Measurements from ENCODE around the gene PPFIA4. TPM values are rescaled to one million over a fixed set of nuclear protein-coding genes. Genes with fewer than 3 reads are reported as not detected.

PPFIA4 gene
- total and polyA plus RNA-seq, 8 donors = 0.09 to 0.82 (median 0.36) TPM

DNA sequence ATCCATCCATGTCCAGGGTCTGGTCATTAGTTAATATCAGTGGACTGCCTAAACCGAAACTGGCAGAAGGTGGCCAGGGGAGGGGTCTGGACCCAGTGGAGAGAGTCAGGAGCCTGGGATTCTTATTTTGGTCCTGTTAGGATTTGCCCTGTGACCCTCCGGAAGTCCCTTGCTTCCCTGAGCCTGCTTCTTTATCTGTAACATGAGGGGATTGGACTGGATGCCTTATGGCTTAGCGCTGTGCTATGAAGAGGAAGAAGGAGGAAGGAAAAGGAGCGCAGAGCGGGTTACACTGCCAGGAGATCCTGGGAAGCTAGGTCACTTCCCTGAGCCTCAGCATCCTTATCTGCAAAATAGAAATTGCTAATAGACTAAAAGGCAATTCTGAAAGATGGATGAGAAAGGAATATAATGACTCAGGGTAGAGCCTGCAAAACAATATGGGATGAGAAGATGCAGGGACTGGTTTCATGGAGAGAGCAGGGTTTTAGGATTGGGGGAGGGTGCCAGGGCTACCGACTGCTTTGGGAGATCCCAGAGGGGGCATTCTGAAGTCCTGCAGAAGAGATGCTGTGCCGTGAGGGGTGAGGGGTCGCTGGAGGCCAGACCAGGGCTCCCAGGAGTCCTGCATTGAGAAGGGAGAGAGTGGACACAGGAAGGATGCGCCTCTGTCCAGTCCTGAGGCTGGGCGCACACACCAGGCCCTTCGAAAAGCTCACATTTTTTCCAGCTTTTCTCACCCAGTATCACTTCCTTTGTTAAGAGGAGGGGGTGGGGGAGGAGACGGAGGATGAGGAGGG lies 100.8 kb downstream of the PPFIA4 start:
- WGBS, 2 donors = 18 to 23% methylated on average over 12 of the region's 12 CpGs
- Histone ChIP-seq H3K4me1 (peaks cover 8 to 11% (median 8%) of the 10 kb centered on the region in 3 donors), H3K9me3 (no peaks in the 10 kb centered on the region), H3K27ac (peak overlapping the region; percentile 23 to 75 (median 56)), H3K4me3 (peak overlapping the region in 3 of 4 donors; percentile 35 to 48 (median 38)), H3K36me3 (no peaks in the 10 kb centered on the region), H3K27me3 (no peaks in the 10 kb centered on the region)
- FAIRE-seq (no peak), ATAC-seq (peak in 3 of 4 donors; percentile 10 to 22 (median 21)), DNase-seq (peak in 1 of 6 donors; percentile 16)
- intact Hi-C loops (cut with DNase I) = no loop called here
- TF ChIP-seq, protein P1, sequence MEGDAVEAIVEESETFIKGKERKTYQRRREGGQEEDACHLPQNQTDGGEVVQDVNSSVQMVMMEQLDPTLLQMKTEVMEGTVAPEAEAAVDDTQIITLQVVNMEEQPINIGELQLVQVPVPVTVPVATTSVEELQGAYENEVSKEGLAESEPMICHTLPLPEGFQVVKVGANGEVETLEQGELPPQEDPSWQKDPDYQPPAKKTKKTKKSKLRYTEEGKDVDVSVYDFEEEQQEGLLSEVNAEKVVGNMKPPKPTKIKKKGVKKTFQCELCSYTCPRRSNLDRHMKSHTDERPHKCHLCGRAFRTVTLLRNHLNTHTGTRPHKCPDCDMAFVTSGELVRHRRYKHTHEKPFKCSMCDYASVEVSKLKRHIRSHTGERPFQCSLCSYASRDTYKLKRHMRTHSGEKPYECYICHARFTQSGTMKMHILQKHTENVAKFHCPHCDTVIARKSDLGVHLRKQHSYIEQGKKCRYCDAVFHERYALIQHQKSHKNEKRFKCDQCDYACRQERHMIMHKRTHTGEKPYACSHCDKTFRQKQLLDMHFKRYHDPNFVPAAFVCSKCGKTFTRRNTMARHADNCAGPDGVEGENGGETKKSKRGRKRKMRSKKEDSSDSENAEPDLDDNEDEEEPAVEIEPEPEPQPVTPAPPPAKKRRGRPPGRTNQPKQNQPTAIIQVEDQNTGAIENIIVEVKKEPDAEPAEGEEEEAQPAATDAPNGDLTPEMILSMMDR (IDR thresholded peaks at IDR 0.05) = no peak

DNA sequence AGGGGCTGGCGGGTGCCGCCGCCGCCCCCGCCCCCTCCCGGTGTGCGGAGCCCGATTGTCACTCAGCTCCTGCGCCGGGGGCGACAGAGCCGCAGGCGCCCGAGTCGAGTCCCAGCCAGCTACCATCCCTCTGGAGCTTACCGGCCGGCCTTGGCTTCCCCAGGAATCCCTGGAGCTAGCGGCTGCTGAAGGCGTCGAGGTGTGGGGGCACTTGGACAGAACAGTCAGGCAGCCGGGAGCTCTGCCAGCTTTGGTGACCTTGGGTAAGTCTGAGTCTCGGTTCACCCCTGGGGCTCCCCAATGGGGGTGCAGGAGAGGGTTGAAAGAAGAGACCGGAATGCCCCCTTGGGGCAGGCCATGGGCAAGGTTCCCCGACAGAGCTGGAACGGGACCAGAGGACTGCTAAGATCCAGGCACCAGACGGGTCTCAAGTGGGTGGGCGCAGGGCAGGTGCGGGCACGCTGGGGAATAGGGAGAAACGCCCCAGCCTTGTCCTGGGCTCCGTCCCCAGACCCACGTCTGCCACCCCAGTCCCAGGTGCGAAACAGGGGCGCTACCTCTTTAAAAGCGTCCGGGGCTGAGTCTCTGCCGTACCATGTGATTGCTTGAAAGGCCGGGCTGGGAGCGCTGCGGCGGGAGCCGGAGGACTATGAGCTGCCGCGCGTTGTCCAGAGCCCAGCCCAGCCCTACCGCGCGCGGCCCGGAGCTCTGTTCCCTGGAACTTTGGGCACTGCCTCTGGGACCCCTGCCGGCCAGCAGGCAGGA lies 101.6 kb downstream of the PPFIA4 start, which contains the start of gene ADORA1:
Gene ADORA1 (plus strand): TSS at position 61 of the 765 bp plus-strand sequence. CDS start 1,116 bp downstream, outside the sequence.
- DNase-seq (peak; percentile 63 to 91 (median 76)), FAIRE-seq (no peak), ATAC-seq (peak; percentile 87 to 91 (median 88))
- H3K36me3 ChIP-seq = no peaks in the 10 kb centered on the region
- no peaks in the 10 kb centered on the region for H3K9me3 ChIP-seq
- peaks cover 8 to 11% (median 8%) of the 10 kb centered on the region in 3 donors for H3K4me1 ChIP-seq
- TF ChIP-seq, protein P1 (IDR thresholded peaks at IDR 0.05) = no peak
- no peaks in the 10 kb centered on the region for H3K27me3 ChIP-seq
- peak within 1 kb of the TSS; percentile 26 to 48 (median 36) for H3K4me3 ChIP-seq
- intact Hi-C loops (cut with DNase I) = no loop called here
- WGBS, 2 donors = 0 to 1% methylated on average over 47 to 51 of the region's 51 CpGs
- H3K27ac ChIP-seq = peak within 1 kb of the TSS; percentile 23 to 75 (median 56)

DNA sequence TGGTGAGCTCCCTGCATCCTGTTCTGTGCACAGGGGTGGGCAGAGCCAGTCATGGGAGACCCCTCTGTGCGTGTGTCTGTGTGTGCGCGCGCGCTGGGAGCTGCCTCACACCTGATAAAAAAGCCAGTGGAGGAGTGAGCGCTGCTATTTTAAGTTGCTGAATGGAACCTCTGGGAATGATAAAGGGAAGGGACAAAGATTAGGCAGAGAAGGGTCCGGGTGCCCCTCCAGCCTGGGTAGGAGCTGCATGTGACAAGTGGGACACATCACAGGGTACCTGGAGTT lies 102.1 kb downstream of the PPFIA4 start:
- no peak for ATAC-seq
- TF ChIP-seq, protein P1 (IDR thresholded peaks at IDR 0.05) = no peak
- peaks cover 8 to 11% (median 8%) of the 10 kb centered on the region in 3 donors for H3K4me1 ChIP-seq

More for the DNA sequence above, 102.1 kb downstream of the PPFIA4 start:
- H3K9me3 ChIP-seq = no peaks in the 10 kb centered on the region
- H3K27ac ChIP-seq = peak overlapping the region; percentile 23 to 75 (median 56)
- DNase-seq (peak in 1 of 6 donors; percentile 13), FAIRE-seq (no peak)
- no peaks in the 10 kb centered on the region for H3K36me3 ChIP-seq
- H3K27me3 ChIP-seq = no peaks in the 10 kb centered on the region
- peak overlapping the region; percentile 26 to 48 (median 36) for H3K4me3 ChIP-seq
- WGBS, 2 donors = 10 to 15% methylated on average over 7 of the region's 7 CpGs
- intact Hi-C loops (cut with DNase I) = no loop called here

Other genes with a start within 250 kb of the PPFIA4 start
- 10 to 100 TPM; 18.2 to 47.0 (median 25.1) TPM for gene KDM5B, start 218.1 kb upstream of the PPFIA4 start, total RNA-seq
- gene KDM5B, start 218.1 kb upstream of the PPFIA4 start, polyA plus RNA-seq = 10 to 100 TPM in 1 of 2 donors, 1 to 10 TPM in 1; 7.3 to 10.5 TPM
- gene PCAT6, start 215.5 kb upstream of the PPFIA4 start, total RNA-seq = 1 to 10 TPM in 1 of 6 donors, under 1 TPM in 5; 0.31 to 1.2 (median 0.66) TPM
- gene PCAT6, start 215.5 kb upstream of the PPFIA4 start, polyA plus RNA-seq = 1 to 10 TPM; 1.7 to 2.5 TPM
- gene RABIF, start 137.3 kb upstream of the PPFIA4 start, total RNA-seq = 1 to 10 TPM; 1.7 to 3.9 (median 2.5) TPM
- 1 to 10 TPM; 2.2 to 3.1 TPM for gene RABIF, start 137.3 kb upstream of the PPFIA4 start, polyA plus RNA-seq
- gene KLHL12, start 99.3 kb upstream of the PPFIA4 start, total RNA-seq = 10 to 100 TPM; 10.2 to 17.8 (median 11.7) TPM
- 10 to 100 TPM in 1 of 2 donors, 1 to 10 TPM in 1; 8.2 to 13.4 TPM for gene KLHL12, start 99.3 kb upstream of the PPFIA4 start, polyA plus RNA-seq
- gene ADIPOR1, start 68.2 kb upstream of the PPFIA4 start, total RNA-seq = 10 to 100 TPM; 34.2 to 52.2 (median 49.5) TPM
- 10 to 100 TPM; 27.9 to 45.6 TPM for gene ADIPOR1, start 68.2 kb upstream of the PPFIA4 start, polyA plus RNA-seq
- 10 to 100 TPM; 28.4 to 35.3 (median 33.1) TPM for gene CYB5R1, start 59.2 kb upstream of the PPFIA4 start, total RNA-seq
- gene CYB5R1, start 59.2 kb upstream of the PPFIA4 start, polyA plus RNA-seq = 10 to 100 TPM; 19.4 to 46.8 TPM
- 10 to 100 TPM; 24.3 to 38.7 (median 30.6) TPM for gene TMEM183A, start 19.1 kb upstream of the PPFIA4 start, total RNA-seq
- 10 to 100 TPM; 16.6 to 33.1 TPM for gene TMEM183A, start 19.1 kb upstream of the PPFIA4 start, polyA plus RNA-seq
- not detected for gene MYOG, start 59.5 kb downstream of the PPFIA4 start, total RNA-seq
- under 1 TPM in 1 of 2 donors, not detected in 1; 0.07 TPM for gene MYOG, start 59.5 kb downstream of the PPFIA4 start, polyA plus RNA-seq
- gene ADORA1, start 101.2 kb downstream of the PPFIA4 start, total RNA-seq = 10 to 100 TPM in 3 of 6 donors, 1 to 10 TPM in 3; 8.1 to 19.3 (median 12.7) TPM
- gene ADORA1, start 101.2 kb downstream of the PPFIA4 start, polyA plus RNA-seq = 10 to 100 TPM; 14.8 to 19.7 TPM
- gene MYBPH, start 149.3 kb downstream of the PPFIA4 start, total RNA-seq = not detected
- not detected for gene MYBPH, start 149.3 kb downstream of the PPFIA4 start, polyA plus RNA-seq
- gene CHI3L1, start 160.2 kb downstream of the PPFIA4 start, total RNA-seq = 10 to 100 TPM in 2 of 6 donors, 1 to 10 TPM in 4; 1.7 to 12.1 (median 7.9) TPM
- 10 to 100 TPM in 1 of 2 donors, 1 to 10 TPM in 1; 3.2 to 11.0 TPM for gene CHI3L1, start 160.2 kb downstream of the PPFIA4 start, polyA plus RNA-seq
- gene CHIT1, start 203.2 kb downstream of the PPFIA4 start, total RNA-seq = under 1 TPM; 0.05 to 0.38 (median 0.18) TPM
- gene CHIT1, start 203.2 kb downstream of the PPFIA4 start, polyA plus RNA-seq = under 1 TPM; 0.23 to 0.28 TPM